A673 (cell line): ENCODE results near the gene TRIM65.

Experiments
- EZH2 ChIP-seq: fragments of 200-600 bp; sonication (generic); IDR thresholded peaks from 2 replicates; pipeline ENCODE4 v1.6.1; 2017; ENCODE audit warnings: borderline replicate concordance, low read depth, mild to moderate bottlenecking, mixed read lengths, antibody characterized with exemption, low read length; ENCODE audit not compliant: poor library complexity, severe bottlenecking
- TF ChIP-seq, protein P1 (sequence below): fragments of 300-800, 200-600 bp; sonication (generic); conservative IDR thresholded peaks from 2 replicates; pipeline ENCODE4 v1.5.1; 2017; ENCODE audit warnings: low read depth, mild to moderate bottlenecking, antibody characterized with exemption, low read length, moderate library complexity, mixed read lengths

DNA sequence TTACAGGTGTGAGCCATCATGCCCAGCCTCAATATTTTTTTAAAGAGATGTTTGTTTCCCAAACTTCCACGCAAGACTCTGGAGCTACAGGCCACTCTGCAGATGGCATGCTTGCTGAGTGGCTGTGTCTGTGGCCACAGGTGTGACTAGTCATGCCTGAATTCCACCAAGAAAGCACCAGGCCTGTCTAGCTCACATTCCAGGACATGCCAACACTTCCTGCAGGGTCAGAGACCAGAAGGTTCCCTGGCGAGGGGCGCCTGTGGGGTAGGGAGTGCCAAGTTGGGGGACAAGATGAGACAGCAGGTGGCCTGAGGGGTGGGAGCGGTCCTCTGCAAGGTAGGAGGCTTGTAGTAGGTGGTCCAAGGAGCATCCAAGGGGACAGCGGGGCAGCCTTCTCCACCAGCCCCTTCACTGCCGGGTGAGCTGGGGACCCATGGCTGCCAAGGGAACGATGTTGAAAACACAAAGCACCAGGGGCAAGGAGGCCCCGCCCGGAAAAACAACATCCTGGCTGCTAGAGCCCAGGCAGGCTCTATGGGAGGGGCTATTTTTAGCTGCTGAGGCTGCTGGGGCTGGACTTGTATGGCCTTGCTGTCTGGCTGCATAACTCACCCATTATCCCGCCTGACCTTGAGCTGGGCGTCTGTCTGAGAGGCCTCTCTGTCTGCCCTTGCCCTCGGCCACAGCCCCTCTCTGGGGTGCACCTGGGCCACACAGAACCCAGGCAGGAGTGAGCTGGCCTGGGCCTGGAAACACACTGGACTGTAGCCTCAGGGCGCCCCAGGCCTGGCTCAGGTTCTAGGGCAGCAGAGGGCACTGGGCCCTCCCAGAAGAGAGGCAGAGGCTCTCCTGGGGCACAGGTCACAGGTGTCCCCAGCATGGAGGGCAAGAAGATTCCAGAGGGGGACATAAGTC, 24.1 kb downstream of the TRIM65 start:
- TF ChIP-seq, protein P1, sequence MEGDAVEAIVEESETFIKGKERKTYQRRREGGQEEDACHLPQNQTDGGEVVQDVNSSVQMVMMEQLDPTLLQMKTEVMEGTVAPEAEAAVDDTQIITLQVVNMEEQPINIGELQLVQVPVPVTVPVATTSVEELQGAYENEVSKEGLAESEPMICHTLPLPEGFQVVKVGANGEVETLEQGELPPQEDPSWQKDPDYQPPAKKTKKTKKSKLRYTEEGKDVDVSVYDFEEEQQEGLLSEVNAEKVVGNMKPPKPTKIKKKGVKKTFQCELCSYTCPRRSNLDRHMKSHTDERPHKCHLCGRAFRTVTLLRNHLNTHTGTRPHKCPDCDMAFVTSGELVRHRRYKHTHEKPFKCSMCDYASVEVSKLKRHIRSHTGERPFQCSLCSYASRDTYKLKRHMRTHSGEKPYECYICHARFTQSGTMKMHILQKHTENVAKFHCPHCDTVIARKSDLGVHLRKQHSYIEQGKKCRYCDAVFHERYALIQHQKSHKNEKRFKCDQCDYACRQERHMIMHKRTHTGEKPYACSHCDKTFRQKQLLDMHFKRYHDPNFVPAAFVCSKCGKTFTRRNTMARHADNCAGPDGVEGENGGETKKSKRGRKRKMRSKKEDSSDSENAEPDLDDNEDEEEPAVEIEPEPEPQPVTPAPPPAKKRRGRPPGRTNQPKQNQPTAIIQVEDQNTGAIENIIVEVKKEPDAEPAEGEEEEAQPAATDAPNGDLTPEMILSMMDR = no peak
- TF ChIP-seq EZH2 = no peak
